HEK293 (cell line): ENCODE measurements around the gene KIRREL3.

ENCODE experiments used
- CTCF ChIA-PET: fragments of 350-600 bp; formaldehyde crosslinking; extraction: SDS; loops from one replicate; lab custom pipeline; 2021; ENCODE audit warnings: antibody characterized with exemption; lab: Yijun Ruan, JAX
- POLR2A ChIA-PET: fragments of 300-600 bp; formaldehyde crosslinking; extraction: SDS; loops from one replicate; lab custom pipeline; 2020; ENCODE audit warnings: antibody characterized with exemption, inconsistent platforms; lab: Yijun Ruan, JAX
- H3K27ac ChIP-seq: fragments of 200-500 bp; sonication (Bioruptor generic); 2 replicates; pipeline ENCODE4 v1.5.1; 2014; ENCODE audit warnings: low read depth, low read length, control low read depth, inconsistent platforms; ENCODE audit errors: extremely low read depth
- H3K36me3 ChIP-seq, 2 experiments: fragments of 200-500 bp in 1 of 2; sonication (Bioruptor generic) in 1 of 2; 1 replicate in 1 of 2; 2 replicates in 1 of 2; pipeline ENCODE4 v1.5.1; 2014 to 2017; ENCODE audit warnings: inconsistent platforms in 2 of 2, low read length in 2 of 2; ENCODE audit not compliant: control insufficient read depth in 2 of 2, insufficient read depth in 1 of 2
- H3K4me1 ChIP-seq: fragments of 200-500 bp; sonication (Bioruptor generic); 2 replicates; pipeline ENCODE4 v1.5.1; 2014; ENCODE audit warnings: mild to moderate bottlenecking, low read length, inconsistent platforms; ENCODE audit not compliant: control insufficient read depth, insufficient read depth
- H3K4me3 ChIP-seq: 2 replicates; pipeline ENCODE4 v1.5.1; 2011; ENCODE audit warnings: low read depth, mild to moderate bottlenecking, control low read depth, low read length, moderate library complexity
- H3K9me3 ChIP-seq: fragments of 200-500 bp; sonication (Bioruptor generic); 2 replicates; pipeline ENCODE4 v1.5.1; 2014; ENCODE audit warnings: low read depth, low read length, inconsistent platforms; ENCODE audit not compliant: control insufficient read depth, insufficient read depth
- PRDM10 ChIP-seq: fragments of 450-650 bp; formaldehyde crosslinking; IDR thresholded peaks from 2 replicates; pipeline ENCODE4 v1.5.1; 2016; ENCODE audit warnings: missing biosample characterization, missing genetic modification characterization
- REST ChIP-seq: fragments of 450-650 bp; formaldehyde crosslinking; IDR thresholded peaks from 2 replicates; pipeline ENCODE4 v1.5.1; 2016; ENCODE audit warnings: missing biosample characterization, missing genetic modification characterization
- ZBTB20 ChIP-seq: fragments of 450-650 bp; formaldehyde crosslinking; IDR thresholded peaks from 2 replicates; pipeline ENCODE4 v1.5.1; 2016; ENCODE audit warnings: missing biosample characterization, missing genetic modification characterization
- ZNF175 ChIP-seq: fragments of 450-650 bp; formaldehyde crosslinking; IDR thresholded peaks from 2 replicates; pipeline ENCODE4 v1.5.1; 2016; ENCODE audit warnings: missing biosample characterization, missing genetic modification characterization
- ZNF211 ChIP-seq: fragments of 450-650 bp; formaldehyde crosslinking; IDR thresholded peaks from 2 replicates; pipeline ENCODE4 v1.5.1; 2016; ENCODE audit warnings: low read depth, missing biosample characterization, missing genetic modification characterization
- ZNF24 ChIP-seq: fragments of 450-650 bp; formaldehyde crosslinking; IDR thresholded peaks from 2 replicates; pipeline ENCODE4 v1.5.1; 2016; ENCODE audit warnings: missing biosample characterization, missing genetic modification characterization
- ZNF292 ChIP-seq: fragments of 450-650 bp; formaldehyde crosslinking; IDR thresholded peaks from 2 replicates; pipeline ENCODE4 v1.5.1; 2016; ENCODE audit warnings: low read depth, missing biosample characterization, missing genetic modification characterization, borderline replicate concordance
- ZNF416 ChIP-seq: fragments of 450-650 bp; formaldehyde crosslinking; IDR thresholded peaks from 2 replicates; pipeline ENCODE4 v1.5.1; 2016; ENCODE audit warnings: missing biosample characterization, missing genetic modification characterization
- ZNF426 ChIP-seq: fragments of 450-650 bp; formaldehyde crosslinking; IDR thresholded peaks from 2 replicates; pipeline ENCODE4 v1.5.1; 2017; ENCODE audit warnings: missing biosample characterization, missing genetic modification characterization, mild to moderate bottlenecking, inconsistent platforms, moderate library complexity
- ZNF580 ChIP-seq: fragments of 450-650 bp; formaldehyde crosslinking; IDR thresholded peaks from 2 replicates; pipeline ENCODE4 v1.5.1; 2016; ENCODE audit warnings: missing biosample characterization, missing genetic modification characterization
- ZNF658 ChIP-seq: fragments of 450-650 bp; formaldehyde crosslinking; IDR thresholded peaks from 2 replicates; pipeline ENCODE4; 2016; ENCODE audit warnings: missing biosample characterization, missing genetic modification characterization
- ZNF670 ChIP-seq: fragments of 450-650 bp; formaldehyde crosslinking; IDR thresholded peaks from 2 replicates; pipeline ENCODE4 v1.5.1; 2016; ENCODE audit warnings: missing biosample characterization, missing genetic modification characterization, low read depth
- ZNF704 ChIP-seq: fragments of 450-650 bp; formaldehyde crosslinking; IDR thresholded peaks from 2 replicates; pipeline ENCODE4 v1.5.1; 2016; ENCODE audit warnings: missing biosample characterization, missing genetic modification characterization
- ZNF747 ChIP-seq: fragments of 450-650 bp; formaldehyde crosslinking; IDR thresholded peaks from 2 replicates; pipeline ENCODE4 v1.5.1; 2016; ENCODE audit warnings: missing biosample characterization, missing genetic modification characterization
- ZNF792 ChIP-seq: fragments of 450-650 bp; formaldehyde crosslinking; IDR thresholded peaks from 2 replicates; pipeline ENCODE4 v1.5.1; 2016; ENCODE audit warnings: missing biosample characterization, missing genetic modification characterization
- ZSCAN4 ChIP-seq: fragments of 450-650 bp; formaldehyde crosslinking; IDR thresholded peaks from 2 replicates; pipeline ENCODE4 v1.5.1; 2017; ENCODE audit warnings: missing biosample characterization, missing genetic modification characterization
- TF ChIP-seq, protein P1 (sequence below): fragments of 450-650 bp; formaldehyde crosslinking; IDR thresholded peaks from 2 replicates; pipeline ENCODE4; 2016; ENCODE audit warnings: missing biosample characterization, missing genetic modification characterization
- TF ChIP-seq, protein P2 (sequence below): fragments of 450-650 bp; formaldehyde crosslinking; IDR thresholded peaks from 2 replicates; pipeline ENCODE4 v1.5.1; 2016; ENCODE audit warnings: missing biosample characterization, missing genetic modification characterization
- TF ChIP-seq, protein P3 (sequence below): fragments of 450-650 bp; formaldehyde crosslinking; IDR thresholded peaks from 2 replicates; pipeline ENCODE4 v1.5.1; 2016; ENCODE audit warnings: missing biosample characterization, missing genetic modification characterization

KIRREL3 gene

GRCh38 chr11:126891556-126892217 lies 108.9 kb downstream of the KIRREL3 start:
- no peaks in the 10 kb centered on the region for H3K36me3 ChIP-seq
- ChIA-PET POLR2A (no interaction called here), CTCF (no interaction called here)
- no peaks in the 10 kb centered on the region for H3K4me1 ChIP-seq
- no peaks in the 10 kb centered on the region for H3K9me3 ChIP-seq
- H3K27ac ChIP-seq, result no peak overlapping the region
- H3K4me3 ChIP-seq, result no peak overlapping the region
- TF ChIP-seq ZNF747 (tag by site-specific recombination), result no peak
- TF ChIP-seq, protein P1, sequence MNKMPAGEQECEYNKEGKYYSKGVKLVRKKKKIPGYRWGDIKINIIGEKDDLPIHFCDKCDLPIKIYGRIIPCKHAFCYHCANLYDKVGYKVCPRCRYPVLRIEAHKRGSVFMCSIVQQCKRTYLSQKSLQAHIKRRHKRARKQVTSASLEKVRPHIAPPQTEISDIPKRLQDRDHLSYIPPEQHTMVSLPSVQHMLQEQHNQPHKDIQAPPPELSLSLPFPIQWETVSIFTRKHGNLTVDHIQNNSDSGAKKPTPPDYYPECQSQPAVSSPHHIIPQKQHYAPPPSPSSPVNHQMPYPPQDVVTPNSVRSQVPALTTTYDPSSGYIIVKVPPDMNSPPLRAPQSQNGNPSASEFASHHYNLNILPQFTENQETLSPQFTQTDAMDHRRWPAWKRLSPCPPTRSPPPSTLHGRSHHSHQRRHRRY, result no peak
- TF ChIP-seq ZNF792 (tag by site-specific recombination), result no peak
- no peak for TF ChIP-seq ZNF416 (tag by site-specific recombination)
- no peak for TF ChIP-seq ZNF292 (tag by site-specific recombination)
- TF ChIP-seq ZNF670, result no peak
- TF ChIP-seq ZNF704 (tag by site-specific recombination), result no peak
- no peak for TF ChIP-seq ZSCAN4 (tag by site-specific recombination)
- TF ChIP-seq, protein P2, sequence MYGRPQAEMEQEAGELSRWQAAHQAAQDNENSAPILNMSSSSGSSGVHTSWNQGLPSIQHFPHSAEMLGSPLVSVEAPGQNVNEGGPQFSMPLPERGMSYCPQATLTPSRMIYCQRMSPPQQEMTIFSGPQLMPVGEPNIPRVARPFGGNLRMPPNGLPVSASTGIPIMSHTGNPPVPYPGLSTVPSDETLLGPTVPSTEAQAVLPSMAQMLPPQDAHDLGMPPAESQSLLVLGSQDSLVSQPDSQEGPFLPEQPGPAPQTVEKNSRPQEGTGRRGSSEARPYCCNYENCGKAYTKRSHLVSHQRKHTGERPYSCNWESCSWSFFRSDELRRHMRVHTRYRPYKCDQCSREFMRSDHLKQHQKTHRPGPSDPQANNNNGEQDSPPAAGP (tag by site-specific recombination), result no peak
- TF ChIP-seq PRDM10 (tag by site-specific recombination), result no peak
- TF ChIP-seq ZNF24 (tag by site-specific recombination), result no peak
- TF ChIP-seq, protein P3, sequence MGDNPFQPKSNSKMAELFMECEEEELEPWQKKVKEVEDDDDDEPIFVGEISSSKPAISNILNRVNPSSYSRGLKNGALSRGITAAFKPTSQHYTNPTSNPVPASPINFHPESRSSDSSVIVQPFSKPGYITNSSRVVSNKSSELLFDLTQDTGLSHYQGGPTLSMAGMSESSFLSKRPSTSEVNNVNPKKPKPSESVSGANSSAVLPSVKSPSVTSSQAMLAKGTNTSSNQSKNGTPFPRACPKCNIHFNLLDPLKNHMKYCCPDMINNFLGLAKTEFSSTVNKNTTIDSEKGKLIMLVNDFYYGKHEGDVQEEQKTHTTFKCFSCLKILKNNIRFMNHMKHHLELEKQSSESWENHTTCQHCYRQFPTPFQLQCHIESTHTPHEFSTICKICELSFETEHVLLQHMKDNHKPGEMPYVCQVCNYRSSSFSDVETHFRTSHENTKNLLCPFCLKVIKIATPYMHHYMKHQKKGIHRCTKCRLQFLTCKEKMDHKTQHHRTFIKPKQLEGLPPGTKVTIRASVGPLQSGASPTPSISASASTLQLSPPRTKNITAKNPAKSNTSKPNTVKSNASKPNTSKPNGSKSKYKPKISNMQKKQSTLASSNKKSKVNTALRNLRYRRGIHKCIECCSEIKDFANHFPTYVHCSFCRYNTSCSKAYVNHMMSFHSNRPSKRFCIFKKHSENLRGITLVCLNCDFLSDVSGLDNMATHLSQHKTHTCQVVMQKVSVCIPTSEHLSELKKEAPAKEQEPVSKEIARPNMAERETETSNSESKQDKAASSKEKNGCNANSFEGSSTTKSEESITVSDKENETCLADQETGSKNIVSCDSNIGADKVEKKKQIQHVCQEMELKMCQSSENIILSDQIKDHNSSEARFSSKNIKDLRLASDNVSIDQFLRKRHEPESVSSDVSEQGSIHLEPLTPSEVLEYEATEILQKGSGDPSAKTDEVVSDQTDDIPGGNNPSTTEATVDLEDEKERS (tag by site-specific recombination), result no peak
- no peak for TF ChIP-seq ZNF175 (tag by site-specific recombination)
- no peak for TF ChIP-seq ZBTB20
- no peak for TF ChIP-seq ZNF580
- no peak for TF ChIP-seq ZNF211 (tag by site-specific recombination)
- TF ChIP-seq REST, result no peak
- TF ChIP-seq ZNF658 (tag by site-specific recombination), result no peak
- no peak for TF ChIP-seq ZNF426 (tag by site-specific recombination)
